Measurements from ENCODE around the gene THAP7.

THAP7 gene

GRCh38 chr22:20979940-20980453, 21.9 kb downstream of the THAP7 start:
- H3K4me1 ChIP-seq (ENCODE audit: insufficient read depth, poor library complexity, severe bottlenecking), result no peaks in the 10 kb centered on the region
- H3K4me3 ChIP-seq (ENCODE audit: severe bottlenecking), result no peak overlapping the region
- DNase-seq (ENCODE audit: low spot score) (no peak), ATAC-seq (ENCODE audit: low read depth) (no peak)
- no peak for TF ChIP-seq CTCF (IDR thresholded peaks at IDR 0.05; ENCODE audit: poor library complexity, severe bottlenecking)
- no peak overlapping the region for H3K27ac ChIP-seq (ENCODE audit: poor library complexity, severe bottlenecking)
- no peaks in the 10 kb centered on the region for H3K9me3 ChIP-seq (ENCODE audit: severe bottlenecking)
- H3K27me3 ChIP-seq (ENCODE audit: insufficient read depth, poor library complexity, severe bottlenecking), result no peaks in the 10 kb centered on the region
- H3K36me3 ChIP-seq (ENCODE audit: low read depth), result peaks cover 10% of the 10 kb centered on the region

GRCh38 chr22:20979243-20979809, 22.6 kb downstream of the THAP7 start:
- Histone ChIP-seq H3K4me1 (ENCODE audit: insufficient read depth, poor library complexity, severe bottlenecking) (no peaks in the 10 kb centered on the region), H3K27ac (ENCODE audit: poor library complexity, severe bottlenecking) (no peak overlapping the region), H3K36me3 (ENCODE audit: low read depth) (peaks cover 9% of the 10 kb centered on the region), H3K4me3 (ENCODE audit: severe bottlenecking) (no peak overlapping the region), H3K27me3 (ENCODE audit: insufficient read depth, poor library complexity, severe bottlenecking) (no peaks in the 10 kb centered on the region), H3K9me3 (ENCODE audit: severe bottlenecking) (no peaks in the 10 kb centered on the region)
- DNase-seq (ENCODE audit: low spot score) (no peak), ATAC-seq (ENCODE audit: low read depth) (0 out of 3 replicates have a peak, but pooled peaks have one; percentile 18)
- no peak for TF ChIP-seq CTCF (IDR thresholded peaks at IDR 0.05; ENCODE audit: poor library complexity, severe bottlenecking)

- no peak for TF ChIP-seq CTCF (IDR thresholded peaks at IDR 0.05; ENCODE audit: poor library complexity, severe bottlenecking)
- peaks cover 3% of the 10 kb centered on the region; the same call in 1 of the 2 replicates for H3K36me3 ChIP-seq (ENCODE audit: low read depth)
- DNase-seq (ENCODE audit: low spot score) (no peak), ATAC-seq (ENCODE audit: low read depth) (no peak)
- no peaks in the 10 kb centered on the region for H3K9me3 ChIP-seq (ENCODE audit: severe bottlenecking)
- no peak overlapping the region for H3K27ac ChIP-seq (ENCODE audit: poor library complexity, severe bottlenecking)
- H3K4me1 ChIP-seq (ENCODE audit: insufficient read depth, poor library complexity, severe bottlenecking), result no peaks in the 10 kb centered on the region
- H3K27me3 ChIP-seq (ENCODE audit: insufficient read depth, poor library complexity, severe bottlenecking), result no peaks in the 10 kb centered on the region
- H3K4me3 ChIP-seq (ENCODE audit: severe bottlenecking), result no peak overlapping the region
Observed at GRCh38 chr22:20978419-20978818, 23.5 kb downstream of the THAP7 start.

GRCh38 chr22:20977516-20978170, 24.3 kb downstream of the THAP7 start:
- H3K4me3 ChIP-seq (ENCODE audit: severe bottlenecking), result no peak overlapping the region
- no peaks in the 10 kb centered on the region for H3K27me3 ChIP-seq (ENCODE audit: insufficient read depth, poor library complexity, severe bottlenecking)
- no peaks in the 10 kb centered on the region for H3K9me3 ChIP-seq (ENCODE audit: severe bottlenecking)
- H3K27ac ChIP-seq (ENCODE audit: poor library complexity, severe bottlenecking), result no peak overlapping the region
- DNase-seq (ENCODE audit: low spot score) (no peak), ATAC-seq (ENCODE audit: low read depth) (no peak)
- TF ChIP-seq CTCF (IDR thresholded peaks at IDR 0.05; ENCODE audit: poor library complexity, severe bottlenecking), result no peak
- no peaks in the 10 kb centered on the region for H3K4me1 ChIP-seq (ENCODE audit: insufficient read depth, poor library complexity, severe bottlenecking)
- no peaks in the 10 kb centered on the region for H3K36me3 ChIP-seq (ENCODE audit: low read depth)

- no peak for DNase-seq (ENCODE audit: low spot score)
- Histone ChIP-seq H3K36me3 (ENCODE audit: low read depth) (no peaks in the 10 kb centered on the region), H3K27me3 (ENCODE audit: insufficient read depth, poor library complexity, severe bottlenecking) (no peaks in the 10 kb centered on the region), H3K4me3 (ENCODE audit: severe bottlenecking) (no peak overlapping the region), H3K9me3 (ENCODE audit: severe bottlenecking) (no peaks in the 10 kb centered on the region), H3K27ac (ENCODE audit: poor library complexity, severe bottlenecking) (no peak overlapping the region), H3K4me1 (ENCODE audit: insufficient read depth, poor library complexity, severe bottlenecking) (no peaks in the 10 kb centered on the region)
- ATAC-seq (ENCODE audit: low read depth), result no peak
- no peak for TF ChIP-seq CTCF (IDR thresholded peaks at IDR 0.05; ENCODE audit: poor library complexity, severe bottlenecking)
Observed at GRCh38 chr22:20977019-20977418, 24.9 kb downstream of the THAP7 start.

All from RWPE2 (cell line).